HK-2 (cell line): ENCODE data around the gene P2RY2.

Source experiments
- DNase-seq: peaks from one replicate; pipeline ENCODE4 v3.0.0-alpha.2; 2018; ENCODE audit not compliant: unreplicated experiment

The P2RY2 gene

DNA sequence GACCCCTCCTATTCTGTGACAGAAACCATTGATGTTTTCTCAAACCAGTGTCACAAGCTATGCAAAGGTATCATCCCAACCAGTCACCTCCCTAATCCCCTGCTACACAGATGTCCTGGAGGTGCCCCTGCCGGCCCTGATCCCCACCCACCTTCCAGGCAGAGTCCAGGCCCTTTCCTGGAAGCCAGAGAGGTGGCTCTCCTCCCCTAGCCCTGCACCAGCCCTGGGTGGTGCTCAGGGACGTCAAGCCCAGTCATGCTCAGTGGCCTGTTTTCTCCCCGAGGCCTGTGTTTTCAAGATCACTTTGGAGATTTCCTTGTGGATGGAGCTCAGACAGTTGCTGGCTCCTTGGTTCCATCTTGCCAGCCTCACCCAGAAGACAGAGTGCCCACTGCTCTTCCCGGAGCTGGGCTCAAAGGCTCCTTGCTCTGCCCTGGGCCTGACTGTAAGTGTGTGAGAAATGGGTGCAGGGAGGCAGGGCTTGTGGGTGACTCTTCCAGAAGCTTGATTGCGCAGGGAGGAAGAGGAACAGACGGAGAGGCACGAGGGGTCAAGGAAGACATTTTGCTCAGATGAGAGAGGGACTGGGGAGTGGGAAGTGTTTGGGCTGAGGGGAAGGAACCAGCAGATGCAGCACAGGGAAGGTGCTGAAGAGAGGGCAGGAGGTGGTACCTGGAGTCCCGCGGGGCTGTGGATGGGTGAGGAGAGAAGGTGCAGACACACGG lies 65.4 kb downstream of the P2RY2 start:
- DNase-seq, result no peak

DNA sequence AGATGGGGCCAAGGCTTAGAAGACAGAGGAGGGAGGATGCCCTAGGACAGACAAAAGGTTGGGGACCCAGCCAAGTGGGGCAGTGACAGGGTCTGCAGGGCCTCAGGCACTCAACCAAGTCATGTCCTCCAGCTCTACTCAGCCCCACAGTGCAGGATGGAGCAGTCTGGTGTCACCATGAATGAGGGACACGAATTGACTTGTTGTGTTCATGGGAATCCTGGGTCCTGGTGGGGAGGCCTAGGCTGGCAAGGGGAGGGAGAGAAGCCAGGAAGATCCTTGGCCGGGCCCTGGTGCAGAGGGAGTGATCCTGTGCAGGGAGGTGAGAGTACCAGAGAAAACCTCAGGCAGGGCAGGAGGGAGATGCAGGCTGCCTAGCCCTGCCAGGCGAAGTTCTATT lies 66.0 kb downstream of the P2RY2 start:
- DNase-seq, result no peak

DNA sequence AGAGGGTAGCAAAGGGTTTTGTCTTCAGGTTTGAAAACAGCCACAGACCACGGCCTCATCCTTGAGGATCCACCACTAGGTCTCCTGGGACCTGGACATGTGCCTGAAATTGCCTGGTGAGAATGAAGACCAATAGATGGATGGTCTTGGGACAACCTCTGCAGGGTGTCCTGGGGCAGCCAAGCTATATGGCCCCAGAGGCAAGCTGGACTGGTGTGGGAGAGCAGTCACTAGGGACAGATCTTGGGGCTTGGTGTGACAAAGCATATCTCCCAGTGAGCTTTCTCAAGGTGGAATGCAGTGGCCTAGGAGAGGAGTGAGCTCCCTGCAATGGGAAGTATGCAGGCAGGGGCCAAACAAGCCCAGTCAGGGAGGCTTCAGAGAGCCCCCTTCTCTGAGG lies 67.6 kb downstream of the P2RY2 start:
- no peak for DNase-seq
